OCI-M2 (cell line): ENCODE data around the gene COL4A2.
"Not testable (repeated sequence)": the region's sequence is repeated elsewhere in the genome, so short reads cannot be mapped to it uniquely, and the experiment has no call there.

Source experiments
- DNase-seq: peaks from one replicate; lab custom pipeline; 2025; ENCODE audit not compliant: unreplicated experiment; lab: John Stamatoyannopoulos, UW

Gene COL4A2

DNA sequence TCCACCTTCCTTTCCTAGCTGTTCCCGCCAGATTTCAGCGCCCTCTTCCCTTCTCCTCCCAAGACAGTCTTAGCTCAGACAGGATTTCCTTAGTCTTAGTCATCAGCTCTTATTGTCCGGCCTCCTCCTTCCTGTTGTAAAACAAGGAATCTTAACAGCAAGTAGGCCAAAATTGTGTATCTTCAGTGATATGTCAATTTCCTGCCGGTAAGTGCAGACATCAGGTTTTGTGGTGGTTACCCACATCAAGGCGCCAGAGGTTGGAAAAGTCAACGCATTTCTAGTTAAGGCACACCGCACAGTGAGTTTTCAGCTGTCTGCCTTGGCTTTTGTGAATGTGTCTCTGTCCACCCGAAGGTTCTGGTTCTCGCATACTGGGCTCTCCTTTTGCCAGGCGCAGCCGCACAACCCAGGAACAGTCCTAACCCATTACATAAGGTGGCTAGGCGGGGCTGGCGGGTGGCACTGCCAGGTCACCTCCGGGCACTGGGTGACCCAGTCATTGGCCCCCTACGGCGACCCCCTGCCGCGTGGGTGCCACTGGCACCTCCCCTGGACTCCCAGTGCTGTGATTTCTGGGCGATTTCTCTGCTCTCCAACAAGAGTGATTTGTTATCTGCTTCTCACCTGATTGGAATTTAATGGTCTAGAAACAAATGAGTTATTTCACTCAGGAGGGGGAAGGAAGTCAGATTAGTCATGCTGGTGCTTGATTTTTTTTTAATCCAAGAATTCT, 12.9 kb downstream of the COL4A2 start:
- DNase-seq, result no peak

DNA sequence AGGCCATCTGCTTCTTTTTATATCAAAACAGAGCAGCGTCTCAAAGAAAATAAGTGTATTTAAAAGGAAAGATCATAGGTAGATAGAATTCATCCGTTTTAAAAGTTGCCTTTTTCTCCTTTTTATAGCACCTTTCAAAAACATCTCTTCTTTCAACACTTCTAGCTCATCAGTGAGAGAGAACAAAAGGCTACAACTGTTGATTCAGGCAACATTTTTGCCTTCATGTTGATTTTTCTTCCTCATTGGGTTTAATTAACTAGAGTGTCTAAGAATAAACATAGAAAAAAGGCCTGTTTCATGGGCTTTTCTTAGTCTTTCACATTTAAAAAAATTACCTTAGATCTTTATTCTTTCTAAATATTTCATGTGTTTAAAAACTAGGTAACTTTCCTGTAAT, 13.6 kb downstream of the COL4A2 start:
- no peak for DNase-seq

DNA sequence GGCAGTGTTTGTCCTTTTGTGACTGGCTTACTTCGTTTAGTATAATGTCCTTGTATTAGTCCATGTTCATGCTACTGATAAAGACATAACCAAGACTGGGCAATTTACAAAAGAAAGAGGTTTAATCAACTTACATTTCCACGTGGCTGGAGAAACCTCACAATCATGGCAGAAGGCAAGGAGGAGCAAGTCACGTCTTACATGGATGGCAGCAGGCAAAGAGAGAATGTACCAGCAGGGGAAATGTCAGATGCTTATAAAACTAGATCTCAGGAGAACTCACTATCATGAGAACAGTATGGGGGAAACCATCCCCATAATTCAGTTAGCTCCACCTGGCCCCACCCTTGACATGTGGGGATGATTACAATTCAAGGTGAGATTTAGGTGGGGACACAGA, 14.5 kb downstream of the COL4A2 start:
- DNase-seq, result not testable (repeated sequence)

DNA sequence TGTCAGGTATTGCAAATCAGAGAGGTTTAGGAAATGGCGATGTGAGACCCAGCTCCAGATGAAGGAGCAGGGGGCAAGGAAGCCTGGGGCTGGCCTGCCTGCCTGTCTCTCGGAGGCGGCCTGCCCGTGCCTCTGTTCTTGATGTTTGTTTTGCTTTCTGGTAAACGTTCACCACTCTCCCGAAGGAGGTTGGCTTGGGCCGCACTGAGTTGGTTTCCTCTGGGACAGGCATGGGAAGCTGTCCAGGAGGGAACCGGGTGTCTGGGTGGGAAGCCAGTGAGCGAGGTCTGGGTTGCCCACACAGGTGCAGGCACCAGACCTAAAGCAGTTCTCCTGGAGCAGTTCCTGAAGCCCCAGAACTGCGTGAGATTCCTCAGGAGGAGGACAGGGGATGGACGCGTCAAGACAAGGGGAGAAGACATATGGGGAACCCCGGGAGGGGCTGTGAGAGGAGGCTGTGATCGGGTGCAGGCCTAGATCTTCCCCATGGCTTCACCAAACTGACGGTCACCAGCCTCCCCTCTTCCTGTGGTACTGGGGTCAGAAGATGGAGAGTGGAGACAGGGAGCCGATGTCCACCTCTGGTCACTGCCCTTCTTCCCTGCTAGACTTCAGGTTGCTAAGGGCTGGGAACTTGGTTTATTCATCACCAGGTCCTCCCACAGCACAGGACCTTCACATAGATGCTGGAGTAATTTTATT, 15.2 kb downstream of the COL4A2 start:
- no peak for DNase-seq

DNA sequence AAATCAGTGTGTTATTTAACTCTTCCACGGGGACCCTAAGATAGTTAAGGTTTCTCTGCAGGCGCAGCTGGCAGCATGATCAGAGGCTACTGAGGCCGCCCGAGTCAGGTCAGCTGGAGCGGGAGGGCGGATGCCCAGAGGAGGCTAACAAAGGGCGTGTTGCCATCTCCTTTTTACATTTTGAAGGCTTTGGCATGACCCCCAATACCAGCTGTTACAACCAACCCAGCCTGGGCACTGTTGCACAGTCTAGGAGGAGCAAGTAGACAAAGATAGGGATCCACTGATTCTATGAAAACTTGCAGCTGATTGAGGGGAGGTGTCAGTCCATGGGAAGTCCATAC, 15.7 kb downstream of the COL4A2 start:
- DNase-seq, result no peak

DNA sequence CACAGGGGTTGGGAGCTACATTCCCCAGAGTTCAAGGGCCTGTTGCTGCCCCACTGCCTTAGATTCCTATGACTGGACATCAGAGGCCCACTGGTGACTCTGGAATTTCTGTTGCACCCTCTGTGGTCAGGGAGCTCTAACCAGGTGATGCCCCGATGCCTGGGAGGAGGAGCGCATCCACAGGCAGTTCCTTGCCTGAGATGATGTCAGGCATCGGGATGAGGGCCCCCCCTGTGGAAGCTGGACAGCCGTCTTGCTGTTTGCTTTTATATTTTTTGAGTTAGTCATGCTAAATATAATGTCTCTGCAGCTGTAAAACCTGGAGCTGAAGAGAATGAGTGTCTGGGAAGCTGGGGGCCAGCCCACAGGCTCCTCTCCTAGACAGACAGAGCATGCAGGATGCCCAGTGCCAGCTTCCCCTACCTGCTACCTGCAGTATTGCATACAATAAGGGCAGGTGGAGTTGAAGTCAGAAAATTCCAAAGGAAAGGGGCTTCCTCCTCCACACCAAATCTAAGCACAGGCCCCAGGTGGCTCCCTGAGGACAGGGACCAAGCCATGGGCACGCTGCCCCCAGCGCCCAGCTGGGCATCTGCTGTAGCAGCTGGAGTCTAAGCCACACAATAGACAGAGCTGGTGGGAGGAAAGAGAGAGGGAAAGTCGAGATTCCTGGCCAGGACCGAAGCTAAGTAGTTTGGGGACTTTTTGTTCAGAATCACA, 16.2 kb downstream of the COL4A2 start:
- DNase-seq, result no peak

DNA sequence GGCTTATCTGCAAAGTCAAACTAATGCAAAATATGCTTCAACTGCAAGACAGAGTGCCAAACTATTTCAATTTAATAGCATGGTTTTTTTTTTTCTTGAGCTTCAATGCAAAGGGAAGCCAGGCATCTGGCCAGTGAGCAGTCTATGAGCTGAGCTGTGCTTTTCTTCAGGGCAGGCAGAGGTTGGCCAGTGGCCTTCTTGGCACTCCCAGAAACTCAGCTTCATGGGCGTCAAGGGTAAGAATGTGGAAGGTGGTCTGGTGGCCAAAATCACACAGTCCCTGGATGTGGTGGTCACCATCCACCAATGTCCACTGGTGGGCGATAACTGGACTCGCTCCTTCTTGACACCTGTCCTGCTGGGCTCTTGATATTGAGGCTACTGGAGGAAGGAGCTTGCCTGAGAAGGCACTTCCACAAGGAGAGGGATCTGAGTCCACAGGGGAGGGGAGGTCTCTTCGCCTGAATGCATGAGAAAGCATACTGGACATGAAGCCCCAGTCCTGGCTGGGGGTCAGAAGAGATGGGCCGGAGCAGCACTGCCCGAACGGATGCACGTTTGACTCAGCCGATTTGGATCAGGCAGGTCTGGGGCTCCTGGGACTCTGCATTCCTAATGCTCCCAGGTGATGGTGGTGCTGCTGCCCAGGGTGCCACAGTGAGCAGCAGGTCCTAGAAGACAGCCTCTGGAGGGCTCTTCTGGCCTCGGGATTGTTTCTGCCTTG, 17.1 kb downstream of the COL4A2 start:
- DNase-seq, result no peak

DNA sequence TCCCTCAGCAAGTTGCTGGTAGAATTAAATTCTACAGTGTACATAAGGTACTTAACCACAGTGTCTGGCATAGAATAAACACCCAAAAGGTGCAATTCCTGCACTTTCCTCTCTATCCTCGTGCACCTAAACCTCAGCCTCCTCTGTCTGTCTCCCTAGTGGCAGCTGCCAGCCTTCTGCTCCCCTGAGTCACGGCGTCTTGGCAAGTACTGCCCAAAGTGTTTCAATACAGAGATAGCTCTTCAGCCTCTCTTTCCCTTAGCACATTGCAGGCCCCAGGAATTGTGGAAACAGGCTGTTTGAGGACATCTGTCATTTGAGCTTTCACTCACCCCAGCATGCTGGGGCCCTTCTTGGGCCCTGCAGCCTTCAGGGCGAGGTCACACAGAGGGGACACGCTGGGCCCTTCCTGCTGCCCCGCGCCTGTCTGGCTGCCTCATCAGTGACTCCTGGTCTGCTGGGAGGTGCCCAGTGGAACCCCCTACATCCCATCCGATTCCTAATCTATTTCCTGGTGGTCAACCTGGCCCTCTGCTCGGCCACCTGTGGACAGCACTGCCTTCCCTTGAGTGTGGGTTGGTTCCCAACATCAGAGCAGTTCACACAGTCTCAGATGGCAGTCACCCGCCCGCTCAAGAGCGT, 19.3 kb downstream of the COL4A2 start:
- no peak for DNase-seq

DNA sequence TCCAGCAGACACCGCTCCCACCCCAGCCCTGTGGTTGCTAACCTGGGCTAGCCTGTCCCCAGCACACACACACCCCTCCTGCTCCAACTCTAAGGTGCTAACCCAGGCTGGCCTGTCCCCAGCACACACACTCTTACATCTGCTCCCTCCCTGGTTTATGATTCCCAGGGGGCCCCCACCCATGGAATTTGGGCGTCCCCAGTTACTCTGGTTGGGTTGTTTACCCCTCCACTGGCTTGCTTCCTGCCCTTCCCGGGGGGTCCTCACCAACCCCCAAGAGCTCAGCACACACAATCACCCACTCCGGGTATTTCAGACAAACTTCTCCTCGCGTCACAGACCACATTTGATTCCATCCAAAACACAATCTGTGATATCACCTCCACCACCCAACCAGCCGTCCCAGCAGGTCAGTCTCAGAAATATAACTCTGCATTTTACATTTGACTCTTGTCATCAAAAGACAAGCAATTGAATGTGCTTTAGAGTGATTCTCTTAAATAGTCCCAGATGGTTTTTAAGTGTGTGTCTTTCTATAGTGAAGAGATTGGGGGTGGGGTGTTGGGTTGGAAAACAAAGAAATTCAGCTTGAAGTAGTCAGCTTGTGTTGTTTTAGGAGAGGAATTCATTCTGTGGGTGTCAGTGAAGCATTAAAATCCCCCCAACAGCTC, 20.1 kb downstream of the COL4A2 start:
- no peak for DNase-seq

DNA sequence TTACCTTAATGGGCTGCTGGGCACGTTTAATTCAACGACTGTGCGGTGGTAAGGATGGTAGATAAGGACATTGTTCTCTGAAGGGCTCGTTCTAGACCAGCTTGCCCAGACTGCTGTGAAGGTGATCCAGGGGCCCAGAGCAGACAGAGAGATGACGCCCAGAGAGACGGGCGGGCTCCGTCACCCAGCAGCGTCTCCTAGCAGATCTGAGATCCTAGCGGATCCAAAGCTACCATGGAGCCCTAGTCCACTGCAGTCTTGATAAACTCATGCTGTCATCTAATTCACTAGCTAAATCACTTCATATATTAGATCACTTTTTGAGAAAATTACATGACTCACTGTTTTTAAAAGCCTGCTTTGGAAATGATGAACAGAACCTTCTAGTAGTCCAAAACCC, 21.5 kb downstream of the COL4A2 start:
- DNase-seq, result no peak

DNA sequence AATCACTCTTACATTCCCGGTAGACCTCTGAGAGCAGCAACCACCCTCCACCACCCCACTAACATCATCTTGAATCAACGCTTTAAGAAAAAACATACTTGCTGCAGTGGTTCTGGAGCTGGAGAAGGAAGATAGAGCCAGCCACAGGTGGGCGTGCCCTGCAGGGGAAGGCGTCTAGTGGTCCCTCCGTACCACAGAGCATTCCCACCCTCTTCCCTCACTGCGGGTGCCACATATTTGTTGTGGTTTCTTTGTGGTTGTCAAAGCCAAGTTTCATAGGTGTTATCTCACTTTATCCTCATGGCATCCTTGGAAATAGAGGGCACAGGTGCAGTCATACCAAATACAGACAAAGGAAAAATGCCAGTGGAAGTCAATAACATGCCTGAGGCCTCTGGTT, 22.2 kb downstream of the COL4A2 start:
- DNase-seq, result no peak

DNA sequence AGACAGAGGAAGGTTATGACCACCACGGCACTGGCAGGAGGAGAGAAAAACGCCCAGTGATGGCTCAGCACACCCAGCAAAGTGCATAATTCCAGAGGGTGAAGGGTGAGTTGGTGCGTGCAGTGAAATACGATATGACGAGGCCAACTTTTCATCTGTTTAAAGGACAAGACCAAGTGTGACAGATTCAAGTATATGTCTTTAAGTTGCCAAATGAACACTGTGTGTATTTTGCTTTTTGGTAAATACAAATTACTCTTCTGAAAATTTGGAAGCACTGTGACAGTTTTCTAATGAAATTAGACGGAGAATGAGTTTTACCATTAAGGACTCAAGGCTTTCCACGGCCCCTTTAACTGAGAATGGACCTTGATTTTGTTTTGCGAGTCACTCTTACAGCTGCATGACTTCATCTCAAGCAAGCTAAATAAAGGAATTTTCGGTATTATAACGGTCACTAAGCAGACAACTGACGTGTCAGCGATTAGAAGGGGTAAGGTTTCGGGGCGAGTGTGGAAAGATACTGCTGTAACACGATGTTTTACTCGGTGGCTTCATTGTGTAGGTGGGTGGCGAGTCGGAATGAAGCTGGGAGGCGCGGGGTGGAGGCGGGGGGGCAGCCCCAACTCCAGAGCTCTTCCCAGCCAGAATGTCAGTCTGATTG, 22.8 kb downstream of the COL4A2 start:
- DNase-seq, result no peak

DNA sequence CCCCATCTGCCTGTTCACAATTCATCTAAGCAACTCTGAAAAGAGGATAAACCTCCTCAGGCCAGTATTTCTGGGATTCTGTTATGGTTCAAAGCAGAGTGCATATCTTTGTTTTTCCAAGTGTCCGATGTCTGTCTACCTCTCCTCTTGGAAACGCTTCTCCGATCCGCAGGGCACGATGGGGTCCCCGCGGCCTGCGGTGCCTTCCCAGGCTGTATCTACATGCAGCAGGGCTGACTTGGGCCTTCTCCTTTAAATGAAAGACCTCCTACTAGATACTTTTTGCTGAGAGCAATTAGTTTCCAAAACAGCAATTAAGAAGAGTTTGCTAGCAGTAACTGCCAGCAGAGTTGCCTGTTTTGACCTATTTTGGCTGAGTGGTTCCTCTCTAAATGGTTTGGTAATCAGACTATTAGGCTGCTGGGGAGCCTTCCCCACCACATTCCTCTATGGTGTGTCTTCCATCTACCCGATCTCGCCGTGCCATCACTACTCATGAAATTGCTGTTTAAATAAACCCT, 23.5 kb downstream of the COL4A2 start:
- no peak for DNase-seq

DNA sequence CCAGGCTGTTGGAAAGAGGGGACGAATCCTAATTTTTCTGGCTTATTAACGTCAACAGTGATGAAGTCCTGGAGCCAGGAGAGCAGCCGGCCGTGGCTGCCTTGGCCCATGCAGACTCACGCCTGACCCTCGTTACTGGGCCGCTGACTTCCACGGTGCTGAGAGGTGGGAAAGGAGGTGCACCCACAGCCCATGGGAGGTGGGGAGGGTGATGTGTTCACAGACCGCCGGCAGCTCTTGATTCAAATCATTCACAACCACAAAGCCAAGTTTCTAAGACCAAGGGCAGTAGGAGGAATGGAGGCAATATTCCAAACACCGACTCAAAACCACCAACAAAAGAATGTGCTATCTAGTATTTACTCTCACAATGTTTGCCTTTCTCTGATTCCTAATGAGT, 24.3 kb downstream of the COL4A2 start:
- DNase-seq, result no peak

DNA sequence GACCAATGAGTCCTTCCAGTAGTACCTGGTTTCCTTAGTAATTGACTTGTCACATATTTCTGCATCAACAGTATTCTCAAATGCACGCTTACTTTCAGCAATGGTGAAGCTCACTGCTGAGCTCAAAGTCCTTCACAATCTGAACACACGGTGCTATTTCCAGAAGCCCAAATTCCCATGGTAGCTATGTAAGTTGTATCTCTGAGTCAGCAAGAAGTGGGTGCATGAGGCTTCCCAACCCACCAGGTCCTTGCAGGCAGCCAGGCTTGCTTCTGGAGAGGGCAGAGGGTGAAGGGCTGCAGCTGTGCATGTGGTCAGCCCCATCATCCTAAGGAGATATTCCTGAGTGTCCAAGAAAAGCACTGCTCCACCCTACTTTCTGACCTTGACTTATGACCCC, 25.7 kb downstream of the COL4A2 start:
- DNase-seq, result no peak

DNA sequence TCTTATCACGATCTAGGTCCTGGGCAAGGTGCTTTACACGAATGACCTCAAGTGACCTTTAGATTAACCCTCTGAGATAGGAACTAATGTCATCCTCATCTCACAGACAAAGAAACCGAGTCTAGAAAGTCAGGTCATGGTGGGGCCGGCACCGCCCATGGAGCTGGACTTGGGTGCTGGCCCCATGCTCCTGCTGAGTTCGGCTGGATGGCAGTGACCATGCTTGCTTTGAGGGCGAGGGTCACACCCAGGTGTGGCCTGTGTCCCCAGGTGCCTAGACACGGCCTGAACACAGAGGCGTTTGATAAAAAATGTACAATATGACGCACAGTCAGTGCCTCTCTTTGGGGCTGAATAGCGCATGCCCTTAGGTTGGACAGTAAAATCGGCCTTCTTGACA, 26.8 kb downstream of the COL4A2 start:
- DNase-seq, result no peak

DNA sequence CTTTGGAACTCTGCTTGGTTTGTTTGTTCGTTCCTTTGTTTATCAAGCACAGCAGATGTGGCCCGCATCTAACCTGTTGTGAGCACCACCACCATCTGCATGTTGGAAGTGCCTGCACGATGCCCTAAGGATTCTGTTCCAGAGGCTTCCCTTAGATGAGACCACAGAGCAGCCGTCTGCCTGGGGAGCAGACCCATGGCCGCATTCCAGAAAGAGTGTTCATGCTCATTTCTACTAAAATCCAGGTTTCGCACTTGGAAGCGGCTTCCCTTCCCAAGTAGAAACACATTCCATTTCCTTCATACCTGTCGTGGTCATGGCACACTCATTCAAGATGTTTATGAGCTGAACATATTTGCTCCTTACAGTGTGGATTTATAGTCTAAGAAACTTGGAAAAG, 27.2 kb downstream of the COL4A2 start:
- DNase-seq, result no peak

DNA sequence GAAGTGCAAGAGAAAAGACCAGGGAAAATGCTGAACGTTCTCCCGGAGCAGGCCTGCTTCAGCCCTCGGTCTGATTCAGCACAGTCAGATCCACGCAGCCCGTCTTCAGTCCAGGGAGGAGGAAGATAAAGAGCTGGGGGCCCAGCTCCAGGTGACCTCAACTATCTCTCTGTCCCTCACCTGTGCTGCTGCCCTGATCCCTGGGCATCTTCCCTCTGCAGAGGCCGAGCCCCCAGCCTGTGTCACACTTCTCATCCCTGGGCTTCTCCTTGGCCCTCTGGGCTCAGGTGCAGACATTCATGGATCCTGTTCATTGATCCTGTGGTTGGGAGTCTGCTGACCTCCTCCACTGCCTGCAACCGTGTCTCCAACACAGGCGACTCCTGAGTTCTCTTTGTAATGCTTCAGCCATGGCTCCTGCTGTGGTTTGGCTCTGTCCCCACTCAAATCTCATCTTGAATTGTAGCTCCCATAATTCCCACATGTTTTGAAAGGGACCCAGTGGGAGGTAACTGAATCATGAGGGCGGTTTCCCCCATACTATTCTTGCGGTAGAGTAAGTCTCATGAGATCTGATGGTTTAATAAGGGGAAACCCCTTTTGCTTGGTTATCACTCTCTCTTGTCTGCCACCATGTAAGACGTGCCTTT, 27.9 kb downstream of the COL4A2 start:
- no peak for DNase-seq

DNA sequence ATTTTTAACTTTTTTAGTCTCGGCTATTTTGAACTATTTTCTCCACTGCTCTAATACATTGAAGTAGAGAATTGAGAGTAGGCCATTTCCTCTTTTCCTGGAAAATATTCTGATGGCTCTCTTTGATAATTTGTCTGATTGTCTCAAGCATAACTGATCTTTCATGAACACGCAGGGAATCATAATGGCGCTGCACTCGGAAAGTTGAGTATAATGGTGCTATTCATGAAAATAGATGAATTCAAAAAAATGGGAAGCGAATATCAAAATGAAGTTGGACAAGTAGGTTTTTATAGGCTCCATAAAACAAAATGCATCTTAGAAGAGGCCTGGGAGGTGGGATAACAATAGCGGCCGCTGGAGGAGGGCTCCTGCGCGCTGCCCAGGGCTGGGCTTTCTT, 29.0 kb downstream of the COL4A2 start:
- no peak for DNase-seq
